HG03378 (cell line): ENCODE data around the gene KCNK5.

Experiments used
- ATAC-seq: cut with Tn5 transposase; IDR thresholded peaks from one replicate; pipeline ENCODE4 v1.9.1; 2021; ENCODE audit warnings: mild to moderate bottlenecking, moderate library complexity; ENCODE audit not compliant: unreplicated experiment

KCNK5 gene

GRCh38 chr6:39228992-39229767, at the start of gene KCNK5:
KCNK5 (minus strand) TSS chr6:39229475; CDS start chr6:39229111, 364 bp downstream.
- ATAC-seq: peak; percentile 51

- no peak for ATAC-seq
Measured at GRCh38 chr6:39276379-39276995, 47.2 kb upstream of the KCNK5 start.

GRCh38 chr6:39274903-39275302, 45.6 kb upstream of the KCNK5 start:
- ATAC-seq: no peak

GRCh38 chr6:39274471-39274870, 45.2 kb upstream of the KCNK5 start:
- ATAC-seq: no peak

GRCh38 chr6:39273406-39273821, 44.1 kb upstream of the KCNK5 start:
- ATAC-seq: no peak

- ATAC-seq: no peak
Measured at GRCh38 chr6:39269961-39270360, 40.7 kb upstream of the KCNK5 start.

GRCh38 chr6:39268721-39269120, 39.4 kb upstream of the KCNK5 start:
- no peak for ATAC-seq

GRCh38 chr6:39268171-39268570, 38.9 kb upstream of the KCNK5 start:
- ATAC-seq: no peak

- ATAC-seq: no peak
Measured at GRCh38 chr6:39266782-39267355, 37.6 kb upstream of the KCNK5 start.

GRCh38 chr6:39266375-39266774, 37.1 kb upstream of the KCNK5 start:
- ATAC-seq: no peak

GRCh38 chr6:39263303-39264037, 34.2 kb upstream of the KCNK5 start:
- no peak for ATAC-seq

- no peak for ATAC-seq
Measured at GRCh38 chr6:39261751-39262150, 32.5 kb upstream of the KCNK5 start.

- ATAC-seq: no peak
Measured at GRCh38 chr6:39260953-39261352, 31.7 kb upstream of the KCNK5 start.

- no peak for ATAC-seq
Measured at GRCh38 chr6:39260456-39260855, 31.2 kb upstream of the KCNK5 start.

- ATAC-seq: no peak
Measured at GRCh38 chr6:39256294-39256940, 27.1 kb upstream of the KCNK5 start.

GRCh38 chr6:39254999-39255535, 25.8 kb upstream of the KCNK5 start:
- ATAC-seq: no peak

- no peak for ATAC-seq
Measured at GRCh38 chr6:39251406-39251805, 22.1 kb upstream of the KCNK5 start.

- no peak for ATAC-seq
Measured at GRCh38 chr6:39250507-39250906, 21.2 kb upstream of the KCNK5 start.

GRCh38 chr6:39249278-39249677, 20.0 kb upstream of the KCNK5 start:
- no peak for ATAC-seq

GRCh38 chr6:39247667-39248194, 18.5 kb upstream of the KCNK5 start:
- no peak for ATAC-seq
